ENCODE results near the gene GAS2L2.

- TF ChIP-seq CTCF (IDR thresholded peaks at IDR 0.05; ENCODE audit: control extremely low read depth in 1 of 3, insufficient read depth in 1 of 3, low read depth in 1 of 3, low read length in 3 of 3) = no peak
- 0 out of 4 replicates have a peak, but pooled peaks of 1 of the 2 experiments have one; percentile 27 for TF ChIP-seq HDAC2 (IDR thresholded peaks at IDR 0.05; ENCODE audit: borderline replicate concordance in 1 of 2, low read depth in 2 of 2, low read length in 2 of 2)
- peak; percentile 27; the same call in 1 of the 2 replicates for TF ChIP-seq POLR2AphosphoS5 (IDR thresholded peaks at IDR 0.05; ENCODE audit: low read depth, low read length)
- TF ChIP-seq TBP (IDR thresholded peaks at IDR 0.05; ENCODE audit: low read depth, low read length) = no peak
- TF ChIP-seq SIX5 (IDR thresholded peaks at IDR 0.05; ENCODE audit: low read depth, low read length) = no peak
Measured at GRCh38 chr17:35731239-35731916, 21.7 kb downstream of the GAS2L2 start, which contains the start of gene RASL10B.
